KBM-7 (cell line): ENCODE data around the gene SLC25A33.

ENCODE experiments used
- DNase-seq: peaks from one replicate; pipeline ENCODE4 v3.0.0-alpha.2; 2015
- in situ Hi-C: fragments of 300-500 bp; cut with MboI; formaldehyde crosslinking; loops from 2 replicates; pipeline ENCODE4 v1.14.3; 2020; ENCODE audit warnings: low sequenced_read_pairs, low pct_unique_long_range_greater_than_20kb, mixed read lengths

SLC25A33 gene

GRCh38 chr1:9596415-9597123 is 57.3 kb downstream of the SLC25A33 start:
- DNase-seq: no peak
- in situ Hi-C loops: no loop called here

- DNase-seq: no peak
- in situ Hi-C loops: no loop called here
Measured at GRCh38 chr1:9597361-9598315, 58.4 kb downstream of the SLC25A33 start.

DNA sequence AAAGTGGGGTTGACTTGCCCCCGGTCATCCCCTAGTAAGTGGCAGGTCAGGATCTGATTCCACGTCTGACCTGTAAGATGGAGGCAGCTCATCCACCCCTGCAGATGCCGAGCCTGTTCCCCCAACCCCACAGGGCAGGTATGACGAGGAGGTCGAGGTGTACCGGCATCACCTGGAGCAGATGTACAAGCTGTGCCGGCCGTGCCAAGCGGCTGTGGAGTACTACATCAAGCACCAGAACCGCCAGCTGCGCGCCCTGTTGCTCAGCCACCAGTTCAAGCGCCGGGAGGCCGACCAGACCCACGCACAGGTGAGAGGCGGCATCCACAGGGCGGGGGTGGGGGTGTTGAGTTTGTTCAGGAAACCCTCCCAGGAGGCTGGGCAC is 59.0 kb downstream of the SLC25A33 start:
- no peak for DNase-seq
- in situ Hi-C loops: no loop called here

GRCh38 chr1:9599741-9600140 is 60.5 kb downstream of the SLC25A33 start:
- DNase-seq: no peak
- in situ Hi-C loops: no loop called here

DNA sequence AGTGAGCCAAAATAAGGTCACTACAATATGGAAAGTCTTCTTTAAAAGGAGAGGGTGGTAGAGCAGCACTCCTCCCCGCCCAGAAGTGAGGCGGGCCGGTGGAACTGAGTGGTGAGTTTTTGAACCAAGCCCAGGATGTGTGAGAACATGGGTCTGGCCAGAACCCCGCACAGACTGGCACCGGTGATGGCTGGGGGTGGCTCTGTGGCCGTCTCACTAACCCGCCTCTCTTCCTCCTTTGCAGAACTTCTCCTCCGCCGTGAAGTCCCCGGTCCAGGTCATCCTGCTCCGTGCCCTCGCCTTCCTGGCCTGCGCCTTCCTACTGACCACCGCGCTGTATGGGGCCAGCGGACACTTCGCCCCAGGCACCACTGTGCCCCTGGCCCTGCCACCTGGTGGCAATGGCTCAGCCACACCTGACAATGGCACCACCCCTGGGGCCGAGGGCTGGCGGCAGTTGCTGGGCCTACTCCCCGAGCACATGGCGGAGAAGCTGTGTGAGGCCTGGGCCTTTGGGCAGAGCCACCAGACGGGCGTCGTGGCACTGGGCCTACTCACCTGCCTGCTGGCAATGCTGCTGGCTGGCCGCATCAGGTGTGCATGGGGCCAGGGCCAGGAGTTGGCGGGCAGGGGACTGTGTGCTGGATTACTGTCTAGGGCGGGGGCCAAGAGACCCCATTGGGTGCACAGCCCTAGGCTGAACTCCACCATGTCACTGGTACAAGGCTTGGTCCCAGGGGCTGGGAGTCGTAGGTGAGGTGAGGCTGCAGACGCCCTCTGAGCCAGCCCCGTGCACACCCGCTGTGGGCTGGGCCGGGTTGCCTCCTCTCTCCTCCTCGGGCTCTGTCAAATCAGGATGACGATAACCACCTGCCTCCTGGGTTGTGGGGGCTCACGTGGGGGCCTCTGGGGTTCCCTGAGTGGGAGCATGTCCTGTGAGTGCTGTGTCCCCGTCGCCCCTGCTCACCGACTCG is 61.9 kb downstream of the SLC25A33 start:
- DNase-seq: no peak
- in situ Hi-C loops: no loop called here

DNA sequence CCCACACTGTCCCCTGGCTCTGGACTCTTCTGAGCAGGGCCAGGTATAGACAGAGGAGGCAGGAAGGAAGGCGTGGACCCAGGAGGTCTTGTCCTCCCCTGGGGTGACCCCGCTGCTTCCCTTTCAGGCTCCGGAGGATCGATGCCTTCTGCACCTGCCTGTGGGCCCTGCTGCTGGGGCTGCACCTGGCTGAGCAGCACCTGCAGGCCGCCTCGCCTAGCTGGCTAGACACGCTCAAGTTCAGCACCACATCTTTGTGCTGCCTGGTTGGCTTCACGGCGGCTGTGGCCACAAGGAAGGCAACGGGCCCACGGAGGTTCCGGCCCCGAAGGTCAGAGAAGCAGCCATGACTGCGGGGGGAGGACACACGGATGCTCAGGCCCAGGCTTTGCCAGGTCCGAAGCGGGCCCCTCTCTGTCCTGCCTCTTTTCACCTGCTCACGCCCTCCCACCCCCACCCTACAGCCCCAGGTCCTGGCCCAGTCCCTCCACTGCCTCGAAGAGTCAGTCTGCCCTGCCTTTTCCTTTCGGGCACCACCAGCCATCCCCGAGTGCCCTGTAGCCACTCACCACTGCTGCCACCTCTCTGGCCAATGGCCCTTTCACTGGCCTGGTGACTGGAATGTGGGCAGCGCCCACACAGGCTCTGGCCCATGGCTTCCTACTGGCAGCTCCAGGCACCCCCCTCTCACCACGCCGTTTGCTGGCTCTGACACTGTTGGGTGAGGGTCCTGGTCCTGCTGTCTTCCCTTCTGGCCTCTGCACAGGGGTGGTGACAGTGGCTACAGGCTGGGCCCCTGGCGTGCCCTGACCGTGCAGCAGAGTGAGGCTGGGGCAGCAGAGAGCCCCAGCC is 62.9 kb downstream of the SLC25A33 start:
- no peak for DNase-seq
- in situ Hi-C loops: no loop called here

DNA sequence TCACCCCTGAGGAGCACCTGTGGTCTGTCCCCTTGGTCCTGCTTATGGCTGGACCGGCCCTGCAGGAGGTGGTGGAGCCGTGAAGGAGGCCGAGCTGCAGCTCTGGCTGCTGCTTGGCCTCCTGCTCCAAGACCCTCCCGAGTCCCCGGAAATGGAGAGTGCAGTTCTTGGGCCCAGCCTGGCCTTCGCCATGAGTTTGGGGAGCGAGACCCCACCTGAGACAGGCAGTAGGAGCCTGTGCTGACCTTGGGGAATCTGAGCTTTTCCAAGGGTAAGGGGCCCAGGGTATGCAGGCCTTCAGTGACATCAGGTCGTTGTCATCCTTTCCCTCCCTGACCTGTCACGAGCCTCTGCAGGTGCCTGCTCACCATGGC is 63.5 kb downstream of the SLC25A33 start:
- DNase-seq: no peak
- in situ Hi-C loops: no loop called here

- in situ Hi-C loops: no loop called here
- no peak for DNase-seq
Measured at GRCh38 chr1:9603307-9603706, 64.0 kb downstream of the SLC25A33 start.

DNA sequence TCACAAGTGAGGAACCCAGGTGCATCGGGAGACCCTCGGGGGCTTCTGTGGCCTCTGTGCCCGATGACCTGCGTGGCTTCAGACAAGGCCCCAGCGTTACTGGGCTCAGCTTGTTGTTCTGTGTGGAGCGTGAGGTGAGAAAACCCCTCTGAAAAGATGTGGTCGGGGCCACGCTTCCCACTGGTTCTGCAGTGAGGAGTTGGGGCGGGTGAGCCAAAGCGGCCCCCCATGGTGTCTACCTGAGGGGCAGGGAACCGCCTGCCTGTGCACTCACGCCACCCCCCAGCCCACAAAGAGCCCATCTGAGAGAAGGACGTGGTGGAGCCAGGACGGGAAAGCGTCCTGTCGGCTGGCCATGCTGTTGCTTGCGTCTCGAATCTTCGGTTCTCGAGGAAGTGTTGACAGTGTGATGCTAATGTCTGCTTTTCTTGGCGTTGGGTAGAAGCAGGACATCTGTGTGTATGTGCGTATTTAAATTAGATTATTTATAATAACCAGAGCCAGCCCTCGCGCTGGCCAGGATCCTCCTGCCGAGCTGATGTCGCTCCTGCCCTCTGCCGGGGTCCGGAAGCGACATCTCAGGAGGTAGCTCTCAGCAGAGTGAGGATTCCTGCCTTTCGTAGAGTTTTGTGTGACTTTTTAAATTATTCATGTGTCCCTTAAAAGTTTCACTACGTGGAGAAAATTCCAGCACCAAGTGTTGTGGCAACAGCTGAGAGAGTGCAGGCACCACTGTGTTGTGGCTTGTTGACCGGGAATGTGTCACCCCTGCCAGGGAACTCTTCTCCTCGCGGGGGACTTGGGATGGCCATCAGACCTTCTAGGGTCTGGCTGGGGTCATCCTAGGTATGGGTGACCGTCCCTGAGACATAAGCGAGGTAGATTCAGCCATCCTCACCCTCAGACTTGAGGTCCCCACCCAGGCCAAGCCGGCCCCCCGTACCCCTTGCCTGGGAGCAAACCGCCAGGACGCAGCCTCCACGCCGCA is 64.8 kb downstream of the SLC25A33 start:
- in situ Hi-C loops: no loop called here
- no peak for DNase-seq

DNA sequence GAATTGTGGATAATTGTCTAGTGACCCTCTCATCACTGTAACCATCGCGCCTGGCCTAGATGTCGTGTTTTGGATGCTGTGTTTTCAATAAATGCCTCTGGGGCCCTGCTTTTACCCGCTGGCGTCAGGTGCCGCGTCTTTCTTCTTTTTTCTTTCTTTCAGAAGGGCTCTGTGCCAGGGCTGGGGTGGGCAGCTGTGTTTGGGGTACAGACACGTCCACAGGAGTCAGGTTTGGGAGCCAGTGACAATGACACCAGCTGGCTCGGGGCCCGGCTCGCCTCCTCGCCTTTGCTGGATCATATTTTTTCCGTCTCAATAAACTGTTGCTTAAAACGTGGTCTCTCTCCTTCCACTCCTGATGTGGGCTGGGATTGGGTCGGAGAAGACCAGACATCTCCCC is 65.6 kb downstream of the SLC25A33 start:
- DNase-seq: no peak
- in situ Hi-C loops: no loop called here

- in situ Hi-C loops: no loop called here
- DNase-seq: no peak
Measured at GRCh38 chr1:9605946-9606455, 66.7 kb downstream of the SLC25A33 start.

DNA sequence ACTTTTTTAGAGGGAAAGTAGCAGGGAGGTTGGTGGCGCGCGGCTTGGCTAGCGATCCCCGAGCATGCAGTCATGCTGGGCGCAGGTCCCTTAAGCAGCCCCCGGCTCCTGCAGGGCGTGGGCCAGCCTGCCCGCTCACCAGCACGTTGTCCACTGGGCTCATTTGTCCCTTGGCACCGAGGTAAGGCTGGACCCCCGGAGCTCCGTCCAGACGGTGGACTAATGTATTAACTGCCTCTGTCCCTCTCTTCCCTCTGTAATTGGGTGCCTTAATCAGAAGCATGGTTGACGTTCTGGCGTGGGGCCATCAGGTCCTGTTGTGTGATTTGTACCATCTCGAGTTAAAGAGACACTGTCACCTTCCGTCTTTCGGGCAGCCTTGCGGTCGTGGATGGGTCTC is 67.2 kb downstream of the SLC25A33 start:
- DNase-seq: no peak
- in situ Hi-C loops: no loop called here

- in situ Hi-C loops: no loop called here
- no peak for DNase-seq
Measured at GRCh38 chr1:9606948-9607347, 67.7 kb downstream of the SLC25A33 start.

DNA sequence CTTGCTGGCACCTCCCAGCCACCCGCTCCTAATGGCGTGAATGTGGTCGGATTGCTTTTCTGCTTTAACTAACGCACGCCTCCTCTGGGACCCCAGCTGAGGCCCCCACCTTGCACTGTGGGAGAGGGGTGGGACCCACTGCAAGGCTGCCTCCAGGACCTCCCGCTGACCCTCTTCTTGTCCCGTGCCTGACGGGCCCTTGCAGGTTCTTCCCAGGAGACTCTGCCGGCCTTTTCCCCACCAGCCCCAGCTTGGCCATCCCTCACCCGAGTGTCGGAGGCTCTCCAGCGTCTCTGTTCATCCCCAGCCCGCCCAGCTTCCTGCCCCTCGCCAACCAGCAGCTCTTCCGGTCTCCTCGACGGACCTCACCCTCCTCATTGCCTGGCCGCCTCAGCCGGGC is 68.1 kb downstream of the SLC25A33 start:
- in situ Hi-C loops: no loop called here

GRCh38 chr1:9609998-9610397 is 70.7 kb downstream of the SLC25A33 start:
- DNase-seq: no peak
- in situ Hi-C loops: no loop called here

More for the DNA sequence above, 68.1 kb downstream of the SLC25A33 start:
- no peak for DNase-seq

- in situ Hi-C loops: no loop called here
- no peak for DNase-seq
Measured at GRCh38 chr1:9610548-9610947, 71.3 kb downstream of the SLC25A33 start.

GRCh38 chr1:9611716-9612115 is 72.5 kb downstream of the SLC25A33 start:
- in situ Hi-C loops: no loop called here

More at GRCh38 chr1:9611716-9612115, 72.5 kb downstream of the SLC25A33 start:
- DNase-seq: no peak
